Activated naive CD8-positive, alpha-beta T cell (primary cell): ENCODE measurements around the gene CIT.

ENCODE experiments used
- H3K27ac Mint-ChIP-seq: one replicate; pipeline ENCODE4 v1.8.0; 2021; ENCODE audit warnings: mixed read lengths
- H3K27me3 Mint-ChIP-seq: one replicate; pipeline ENCODE4 v1.8.0; 2021; ENCODE audit warnings: mixed read lengths
- H3K36me3 Mint-ChIP-seq: one replicate; pipeline ENCODE4 v1.8.0; 2021; ENCODE audit warnings: mixed read lengths
- H3K4me1 Mint-ChIP-seq: one replicate; pipeline ENCODE4 v1.8.0; 2021; ENCODE audit warnings: low read depth, mixed read lengths
- H3K4me3 Mint-ChIP-seq: one replicate; pipeline ENCODE4 v1.8.0; 2021; ENCODE audit warnings: mild to moderate bottlenecking, mixed read lengths
- H3K9me3 Mint-ChIP-seq: one replicate; pipeline ENCODE4 v1.8.0; 2021; ENCODE audit warnings: low read depth, mixed read lengths

The CIT gene

GRCh38 chr12:119835068-119835467 is 42.1 kb downstream of the CIT start:
- no peaks in the 10 kb centered on the region for H3K27me3 Mint-ChIP-seq
- H3K4me1 Mint-ChIP-seq = no peaks in the 10 kb centered on the region
- H3K4me3 Mint-ChIP-seq = no peak overlapping the region
- H3K36me3 Mint-ChIP-seq = peaks cover 2% of the 10 kb centered on the region
- no peaks in the 10 kb centered on the region for H3K9me3 Mint-ChIP-seq
- no peak overlapping the region for H3K27ac Mint-ChIP-seq

- Mint-ChIP-seq H3K4me1 (no peaks in the 10 kb centered on the region), H3K9me3 (no peaks in the 10 kb centered on the region), H3K27ac (no peak overlapping the region), H3K27me3 (no peaks in the 10 kb centered on the region), H3K36me3 (peaks cover 5% of the 10 kb centered on the region), H3K4me3 (no peak overlapping the region)
Observed at GRCh38 chr12:119829439-119829838, 47.7 kb downstream of the CIT start.

- Mint-ChIP-seq H3K4me1 (no peaks in the 10 kb centered on the region), H3K4me3 (no peak overlapping the region), H3K27ac (no peak overlapping the region), H3K9me3 (no peaks in the 10 kb centered on the region), H3K36me3 (peaks cover 5% of the 10 kb centered on the region), H3K27me3 (no peaks in the 10 kb centered on the region)
Observed at GRCh38 chr12:119828300-119828699, 48.8 kb downstream of the CIT start.

GRCh38 chr12:119827760-119828159 is 49.4 kb downstream of the CIT start:
- no peaks in the 10 kb centered on the region for H3K9me3 Mint-ChIP-seq
- no peaks in the 10 kb centered on the region for H3K4me1 Mint-ChIP-seq
- H3K27me3 Mint-ChIP-seq = no peaks in the 10 kb centered on the region
- H3K36me3 Mint-ChIP-seq = peaks cover 3% of the 10 kb centered on the region
- H3K27ac Mint-ChIP-seq = no peak overlapping the region
- H3K4me3 Mint-ChIP-seq = no peak overlapping the region

- Mint-ChIP-seq H3K36me3 (peaks cover 3% of the 10 kb centered on the region), H3K4me1 (no peaks in the 10 kb centered on the region), H3K4me3 (no peak overlapping the region), H3K9me3 (no peaks in the 10 kb centered on the region), H3K27me3 (no peaks in the 10 kb centered on the region), H3K27ac (no peak overlapping the region)
Observed at GRCh38 chr12:119826661-119827445, 50.3 kb downstream of the CIT start.

GRCh38 chr12:119825262-119825661 is 51.9 kb downstream of the CIT start:
- Mint-ChIP-seq H3K27me3 (no peaks in the 10 kb centered on the region), H3K4me3 (no peak overlapping the region), H3K27ac (no peak overlapping the region), H3K36me3 (peaks cover 3% of the 10 kb centered on the region), H3K4me1 (no peaks in the 10 kb centered on the region), H3K9me3 (no peaks in the 10 kb centered on the region)

- Mint-ChIP-seq H3K9me3 (no peaks in the 10 kb centered on the region), H3K27me3 (no peaks in the 10 kb centered on the region), H3K4me1 (no peaks in the 10 kb centered on the region), H3K27ac (no peak overlapping the region), H3K4me3 (no peak overlapping the region), H3K36me3 (no peaks in the 10 kb centered on the region)
Observed at GRCh38 chr12:119822046-119822445, 55.1 kb downstream of the CIT start.

- Mint-ChIP-seq H3K27ac (no peak overlapping the region), H3K4me3 (no peak overlapping the region), H3K9me3 (no peaks in the 10 kb centered on the region), H3K4me1 (no peaks in the 10 kb centered on the region), H3K36me3 (peaks cover 4% of the 10 kb centered on the region), H3K27me3 (no peaks in the 10 kb centered on the region)
Observed at GRCh38 chr12:119819322-119819721, 57.8 kb downstream of the CIT start.

GRCh38 chr12:119817546-119818343 is 59.4 kb downstream of the CIT start:
- H3K9me3 Mint-ChIP-seq = no peaks in the 10 kb centered on the region
- no peak overlapping the region for H3K4me3 Mint-ChIP-seq
- H3K27ac Mint-ChIP-seq = no peak overlapping the region
- no peaks in the 10 kb centered on the region for H3K4me1 Mint-ChIP-seq
- no peaks in the 10 kb centered on the region for H3K27me3 Mint-ChIP-seq
- H3K36me3 Mint-ChIP-seq = peaks cover 5% of the 10 kb centered on the region

- H3K4me1 Mint-ChIP-seq = peaks cover 6% of the 10 kb centered on the region
- no peak overlapping the region for H3K27ac Mint-ChIP-seq
- peaks cover 6% of the 10 kb centered on the region for H3K36me3 Mint-ChIP-seq
- no peaks in the 10 kb centered on the region for H3K27me3 Mint-ChIP-seq
- H3K9me3 Mint-ChIP-seq = peaks cover 6% of the 10 kb centered on the region
- H3K4me3 Mint-ChIP-seq = no peak overlapping the region
Observed at GRCh38 chr12:119809023-119809422, 68.1 kb downstream of the CIT start.

- Mint-ChIP-seq H3K36me3 (peaks cover 6% of the 10 kb centered on the region), H3K27ac (no peak overlapping the region), H3K9me3 (peaks cover 6% of the 10 kb centered on the region), H3K4me1 (peaks cover 6% of the 10 kb centered on the region), H3K27me3 (no peaks in the 10 kb centered on the region), H3K4me3 (no peak overlapping the region)
Observed at GRCh38 chr12:119808441-119808840, 68.7 kb downstream of the CIT start.

GRCh38 chr12:119807380-119807779 is 69.7 kb downstream of the CIT start:
- Mint-ChIP-seq H3K4me3 (no peak overlapping the region), H3K27me3 (no peaks in the 10 kb centered on the region), H3K9me3 (peaks cover 6% of the 10 kb centered on the region), H3K4me1 (peaks cover 6% of the 10 kb centered on the region), H3K27ac (no peak overlapping the region), H3K36me3 (peaks cover 6% of the 10 kb centered on the region)

GRCh38 chr12:119804011-119804641 is 73.0 kb downstream of the CIT start:
- H3K27me3 Mint-ChIP-seq = no peaks in the 10 kb centered on the region
- no peak overlapping the region for H3K4me3 Mint-ChIP-seq
- H3K4me1 Mint-ChIP-seq = peaks cover 5% of the 10 kb centered on the region
- H3K9me3 Mint-ChIP-seq = peaks cover 6% of the 10 kb centered on the region
- H3K27ac Mint-ChIP-seq = no peak overlapping the region
- H3K36me3 Mint-ChIP-seq = peaks cover 6% of the 10 kb centered on the region

GRCh38 chr12:119803381-119803791 is 73.7 kb downstream of the CIT start:
- H3K27me3 Mint-ChIP-seq = no peaks in the 10 kb centered on the region
- no peaks in the 10 kb centered on the region for H3K4me1 Mint-ChIP-seq
- H3K4me3 Mint-ChIP-seq = no peak overlapping the region
- H3K27ac Mint-ChIP-seq = no peak overlapping the region
- peaks cover 6% of the 10 kb centered on the region for H3K36me3 Mint-ChIP-seq
- peaks cover 6% of the 10 kb centered on the region for H3K9me3 Mint-ChIP-seq

GRCh38 chr12:119802472-119802871 is 74.6 kb downstream of the CIT start:
- Mint-ChIP-seq H3K27me3 (no peaks in the 10 kb centered on the region), H3K27ac (no peak overlapping the region), H3K4me1 (no peaks in the 10 kb centered on the region), H3K4me3 (no peak overlapping the region), H3K36me3 (peaks cover 6% of the 10 kb centered on the region), H3K9me3 (peaks cover 6% of the 10 kb centered on the region)
